ENCODE results near the gene MCHR2.

DNA sequence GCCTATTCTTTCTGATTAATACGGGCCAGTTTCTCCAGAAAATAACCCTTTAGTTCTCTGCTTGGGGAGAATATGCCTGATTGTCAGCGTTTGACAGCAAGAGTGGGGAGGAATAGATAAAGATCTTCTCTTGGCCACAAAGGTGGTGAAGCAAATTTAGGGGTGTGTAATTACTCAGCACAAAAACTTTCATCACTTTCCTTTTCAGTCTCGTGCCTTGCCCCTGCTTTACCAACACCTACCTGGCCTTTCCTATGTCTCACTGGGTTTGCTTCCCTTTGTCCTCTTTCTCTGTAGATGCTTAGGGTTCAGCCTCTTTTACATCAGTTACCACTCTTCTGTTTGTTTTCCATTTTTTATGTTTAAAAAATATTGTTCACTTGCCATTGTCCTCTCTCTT lies 99.2 kb downstream of the MCHR2 start:
- TF ChIP-seq, protein P1, sequence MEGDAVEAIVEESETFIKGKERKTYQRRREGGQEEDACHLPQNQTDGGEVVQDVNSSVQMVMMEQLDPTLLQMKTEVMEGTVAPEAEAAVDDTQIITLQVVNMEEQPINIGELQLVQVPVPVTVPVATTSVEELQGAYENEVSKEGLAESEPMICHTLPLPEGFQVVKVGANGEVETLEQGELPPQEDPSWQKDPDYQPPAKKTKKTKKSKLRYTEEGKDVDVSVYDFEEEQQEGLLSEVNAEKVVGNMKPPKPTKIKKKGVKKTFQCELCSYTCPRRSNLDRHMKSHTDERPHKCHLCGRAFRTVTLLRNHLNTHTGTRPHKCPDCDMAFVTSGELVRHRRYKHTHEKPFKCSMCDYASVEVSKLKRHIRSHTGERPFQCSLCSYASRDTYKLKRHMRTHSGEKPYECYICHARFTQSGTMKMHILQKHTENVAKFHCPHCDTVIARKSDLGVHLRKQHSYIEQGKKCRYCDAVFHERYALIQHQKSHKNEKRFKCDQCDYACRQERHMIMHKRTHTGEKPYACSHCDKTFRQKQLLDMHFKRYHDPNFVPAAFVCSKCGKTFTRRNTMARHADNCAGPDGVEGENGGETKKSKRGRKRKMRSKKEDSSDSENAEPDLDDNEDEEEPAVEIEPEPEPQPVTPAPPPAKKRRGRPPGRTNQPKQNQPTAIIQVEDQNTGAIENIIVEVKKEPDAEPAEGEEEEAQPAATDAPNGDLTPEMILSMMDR (IDR thresholded peaks at IDR 0.05), result no peak
- no peak for TF ChIP-seq ZFX (IDR thresholded peaks at IDR 0.05; ENCODE audit: borderline replicate concordance)
